Neural progenitor cell (in vitro differentiated cells): ENCODE data around the gene RNF217. TPM values are rescaled to one million over a fixed set of nuclear protein-coding genes. Genes with fewer than 3 reads are reported as not detected.

Source experiments
- DNase-seq: peaks from one replicate; pipeline ENCODE4 v3.0.0-alpha.2; 2016; ENCODE audit warnings: low spot score
- H2AFZ ChIP-seq: fragments of 200-600 bp; sonication (generic); replicated peaks from 2 replicates; pipeline ENCODE4 v1.6.1; 2016; ENCODE audit warnings: antibody characterized with exemption
- H3F3A ChIP-seq: fragments of 200-600 bp; sonication (generic); 2 replicates; pipeline ENCODE4 v1.6.1; 2016; ENCODE audit warnings: antibody characterized with exemption, low read depth
- H3K27ac ChIP-seq: fragments of 200-600 bp; sonication (generic); 2 replicates; pipeline ENCODE4 v1.5.1; 2016; ENCODE audit warnings: mild to moderate bottlenecking
- H3K27me3 ChIP-seq: fragments of 200-600 bp; sonication (generic); 2 replicates; pipeline ENCODE4 v1.6.1; 2016; ENCODE audit warnings: mild to moderate bottlenecking, moderate library complexity
- H3K36me3 ChIP-seq: fragments of 200-600 bp; sonication (generic); 2 replicates; pipeline ENCODE4 v1.5.1; 2016
- H3K4me1 ChIP-seq: fragments of 200-600 bp; sonication (generic); 2 replicates; pipeline ENCODE4 v1.6.1; 2016; ENCODE audit warnings: mixed run types
- H3K4me2 ChIP-seq: fragments of 200-600 bp; sonication (generic); 2 replicates; pipeline ENCODE4 v1.6.1; 2016
- H3K4me3 ChIP-seq: fragments of 200-600 bp; sonication (generic); 2 replicates; pipeline ENCODE4 v1.5.1; 2016
- H3K79me2 ChIP-seq: fragments of 200-600 bp; sonication (generic); 2 replicates; pipeline ENCODE4 v1.6.1; 2016; ENCODE audit warnings: low read depth
- H3K9ac ChIP-seq: fragments of 200-600 bp; sonication (generic); 2 replicates; pipeline ENCODE4 v1.6.1; 2016
- H3K9me3 ChIP-seq: fragments of 200-600 bp; sonication (generic); 2 replicates; pipeline ENCODE4 v1.5.1; 2016; ENCODE audit warnings: low read depth
- H4K20me1 ChIP-seq: fragments of 200-600 bp; sonication (generic); 2 replicates; pipeline ENCODE4 v1.6.1; 2016; ENCODE audit warnings: low read depth
- H3K27ac Mint-ChIP-seq: 3 replicates; pipeline ENCODE4 v1.8.0; 2021; ENCODE audit warnings: mixed read lengths
- H3K27me3 Mint-ChIP-seq: 2 replicates; pipeline ENCODE4 v1.8.0; 2022; ENCODE audit warnings: low read depth, mild to moderate bottlenecking, inconsistent platforms, moderate library complexity, mixed read lengths; ENCODE audit not compliant: insufficient read depth
- H3K36me3 Mint-ChIP-seq: 3 replicates; pipeline ENCODE4 v1.8.0; 2021; ENCODE audit warnings: mixed read lengths
- H3K4me1 Mint-ChIP-seq: 3 replicates; pipeline ENCODE4 v1.8.0; 2021; ENCODE audit warnings: mixed read lengths
- H3K4me3 Mint-ChIP-seq: 3 replicates; pipeline ENCODE4 v1.8.0; 2021; ENCODE audit warnings: mild to moderate bottlenecking, moderate library complexity, mixed read lengths
- H3K9me3 Mint-ChIP-seq: 3 replicates; pipeline ENCODE4 v1.8.0; 2020; ENCODE audit warnings: mixed read lengths
- CTCF ChIP-seq: fragments of 200-600 bp; sonication (generic); IDR thresholded peaks from 2 replicates; pipeline ENCODE4 v1.5.1; 2017; ENCODE audit warnings: antibody characterized with exemption, mild to moderate bottlenecking
- EZH2 ChIP-seq: fragments of 200-600 bp; sonication (generic); IDR thresholded peaks from 2 replicates; pipeline ENCODE4 v1.6.1; 2017; ENCODE audit warnings: antibody characterized with exemption, mild to moderate bottlenecking, moderate library complexity
- EZH2phosphoT487 ChIP-seq: fragments of 200-600 bp; sonication (generic); IDR thresholded peaks from 2 replicates; pipeline ENCODE4 v1.6.1; 2017; ENCODE audit warnings: antibody characterized with exemption
- total RNA-seq: library from RNA; depleted of rRNA; stranded (reverse); fragments of >200 nt; gene quantifications from 2 replicates; pipeline ENCODE4 v1.2.3, GENCODE V29; 2015; ENCODE audit warnings: low replicate concordance

The RNF217 gene
- total RNA-seq, 1 donor from 2014 or later: 24.1 TPM

GRCh38 chr6:125013938-125014660 lies 51.9 kb downstream of the RNF217 start:
- Histone ChIP-seq H3K79me2 (no peaks in the 10 kb centered on the region), H3K27me3 (no peaks in the 10 kb centered on the region), H3K4me1 (no peaks in the 10 kb centered on the region), H3F3A (no peaks in the 10 kb centered on the region), H3K4me3 (no peak overlapping the region), H3K36me3 (no peaks in the 10 kb centered on the region), H3K9ac (no peak overlapping the region), H3K9me3 (no peaks in the 10 kb centered on the region), H2AFZ (no peak overlapping the region), H3K27ac (no peak overlapping the region), H4K20me1 (no peaks in the 10 kb centered on the region), H3K4me2 (no peak overlapping the region)
- no peak for TF ChIP-seq EZH2
- TF ChIP-seq EZH2phosphoT487: no peak
- no peak for TF ChIP-seq CTCF
- peaks cover 15% of the 10 kb centered on the region for H3K4me1 Mint-ChIP-seq
- no peaks in the 10 kb centered on the region for H3K27me3 Mint-ChIP-seq
- no peak overlapping the region for H3K27ac Mint-ChIP-seq
- no peak for DNase-seq
- no peak overlapping the region for H3K4me3 Mint-ChIP-seq
- no peaks in the 10 kb centered on the region for H3K9me3 Mint-ChIP-seq
- no peaks in the 10 kb centered on the region for H3K36me3 Mint-ChIP-seq

DNA sequence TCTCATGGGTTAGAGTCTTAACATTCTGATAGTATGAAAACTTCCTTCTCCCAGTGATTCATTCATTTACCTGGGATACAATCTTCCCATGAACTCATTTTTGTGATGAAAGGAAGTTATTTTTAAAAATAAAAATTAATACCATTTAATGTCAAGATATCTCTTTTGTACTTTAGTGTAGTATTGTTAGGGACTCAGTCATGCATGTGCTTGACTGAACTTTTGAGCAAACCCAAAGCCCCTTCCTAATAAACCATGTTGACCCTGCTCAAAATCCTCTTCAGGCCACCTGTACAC lies 52.4 kb downstream of the RNF217 start:
- no peaks in the 10 kb centered on the region for H3K79me2 ChIP-seq

GRCh38 chr6:125015152-125015551 lies 52.9 kb downstream of the RNF217 start:
- Histone ChIP-seq H3K79me2 (no peaks in the 10 kb centered on the region), H3K4me3 (no peak overlapping the region), H3K27ac (no peak overlapping the region), H3K9me3 (no peaks in the 10 kb centered on the region), H3K4me1 (no peaks in the 10 kb centered on the region), H3K27me3 (no peaks in the 10 kb centered on the region), H3F3A (no peaks in the 10 kb centered on the region), H3K36me3 (no peaks in the 10 kb centered on the region), H3K4me2 (no peak overlapping the region), H4K20me1 (no peaks in the 10 kb centered on the region), H2AFZ (no peak overlapping the region), H3K9ac (no peak overlapping the region)
- peaks cover 4% of the 10 kb centered on the region for H3K4me1 Mint-ChIP-seq
- H3K27ac Mint-ChIP-seq: no peak overlapping the region
- no peaks in the 10 kb centered on the region for H3K27me3 Mint-ChIP-seq
- no peak overlapping the region for H3K4me3 Mint-ChIP-seq
- H3K9me3 Mint-ChIP-seq: no peaks in the 10 kb centered on the region
- TF ChIP-seq CTCF (no peak), EZH2phosphoT487 (no peak), EZH2 (no peak)
- DNase-seq: no peak
- H3K36me3 Mint-ChIP-seq: no peaks in the 10 kb centered on the region

More for the DNA sequence above, 52.4 kb downstream of the RNF217 start:
- Mint-ChIP-seq H3K27ac (no peak overlapping the region), H3K36me3 (no peaks in the 10 kb centered on the region), H3K4me1 (peaks cover 9% of the 10 kb centered on the region), H3K27me3 (no peaks in the 10 kb centered on the region), H3K4me3 (no peak overlapping the region), H3K9me3 (no peaks in the 10 kb centered on the region)
- H3K4me3 ChIP-seq: no peak overlapping the region
- no peaks in the 10 kb centered on the region for H3K36me3 ChIP-seq
- no peaks in the 10 kb centered on the region for H3K4me1 ChIP-seq
- H3K4me2 ChIP-seq: no peak overlapping the region
- DNase-seq: no peak
- H4K20me1 ChIP-seq: no peaks in the 10 kb centered on the region
- H3K27me3 ChIP-seq: no peaks in the 10 kb centered on the region
- no peak overlapping the region for H3K27ac ChIP-seq
- no peak for TF ChIP-seq EZH2
- no peak overlapping the region for H3K9ac ChIP-seq
- no peaks in the 10 kb centered on the region for H3F3A ChIP-seq
- no peak overlapping the region for H2AFZ ChIP-seq
- no peaks in the 10 kb centered on the region for H3K9me3 ChIP-seq

GRCh38 chr6:125018136-125018535 lies 55.9 kb downstream of the RNF217 start:
- no peak overlapping the region for H3K27ac ChIP-seq
- no peaks in the 10 kb centered on the region for H3K9me3 ChIP-seq
- H3K4me1 Mint-ChIP-seq: no peaks in the 10 kb centered on the region
- no peaks in the 10 kb centered on the region for H3K36me3 Mint-ChIP-seq
- no peaks in the 10 kb centered on the region for H3F3A ChIP-seq
- no peak overlapping the region for H3K4me3 Mint-ChIP-seq
- no peak for TF ChIP-seq EZH2phosphoT487
- no peak for TF ChIP-seq CTCF
- no peak for TF ChIP-seq EZH2
- no peaks in the 10 kb centered on the region for H3K36me3 ChIP-seq
- H3K79me2 ChIP-seq: no peaks in the 10 kb centered on the region
- H4K20me1 ChIP-seq: peaks cover 5% of the 10 kb centered on the region
- H3K27me3 Mint-ChIP-seq: no peaks in the 10 kb centered on the region
- no peaks in the 10 kb centered on the region for H3K9me3 Mint-ChIP-seq
- H3K9ac ChIP-seq: no peak overlapping the region
- peaks cover 5% of the 10 kb centered on the region for H3K4me1 ChIP-seq
- H3K4me3 ChIP-seq: no peak overlapping the region
- no peak for DNase-seq
- H3K27ac Mint-ChIP-seq: no peak overlapping the region
- no peak overlapping the region for H2AFZ ChIP-seq
- no peak overlapping the region for H3K4me2 ChIP-seq
- no peaks in the 10 kb centered on the region for H3K27me3 ChIP-seq
